ENCODE results near the gene PIK3R1. TPM values are rescaled to one million over a fixed set of nuclear protein-coding genes. Genes with fewer than 3 reads are reported as not detected.

PIK3R1 gene
- polyA plus RNA-seq, 1 donor (not counting 4 experiments of a cell fraction or from before 2014, with no cell fraction given), result 16.7 TPM

- peaks cover 49% of the 10 kb centered on the region for H3K4me1 ChIP-seq (ENCODE audit: control insufficient read depth, extremely low read depth, insufficient read depth, low read length)
- H3K27me3 ChIP-seq (ENCODE audit: control insufficient read depth, extremely low read depth, insufficient read depth, low read length), result no peaks in the 10 kb centered on the region
- H3K4me2 ChIP-seq (ENCODE audit: control insufficient read depth, extremely low read depth, insufficient read depth, low read depth, low read length), result no peak overlapping the region
- no peak overlapping the region for H3K9ac ChIP-seq (ENCODE audit: control insufficient read depth, extremely low read depth, insufficient read depth, low read length)
- H2AFZ ChIP-seq (ENCODE audit: control insufficient read depth, low read length), result no peak overlapping the region
- FAIRE-seq, result no peak
- no peak overlapping the region for H3K4me3 ChIP-seq (ENCODE audit: control insufficient read depth in 2 of 3, extremely low read depth in 1 of 3, insufficient read depth in 2 of 3, low read depth in 1 of 3, low read length in 3 of 3)
- H3K79me2 ChIP-seq (ENCODE audit: control insufficient read depth, insufficient read depth, low read length), result peaks cover 18% of the 10 kb centered on the region
- H3K9me1 ChIP-seq (ENCODE audit: control insufficient read depth, extremely low read depth, insufficient read depth, low read length), result no peaks in the 10 kb centered on the region
- H3K27ac ChIP-seq (ENCODE audit: control insufficient read depth, insufficient read depth, low read length), result no peak overlapping the region
- peaks cover 1 to 10% of the 10 kb centered on the region in 2 experiments for H3K36me3 ChIP-seq (ENCODE audit: control insufficient read depth in 2 of 2, extremely low read depth in 1 of 2, insufficient read depth in 2 of 2, low read length in 2 of 2)
- dilution Hi-C loops (cut with MboI; ENCODE audit: extremely low pct_ligation_motif_present, low sequenced_read_pairs), result no loop called here
- H4K20me1 ChIP-seq (ENCODE audit: control insufficient read depth, extremely low read depth, insufficient read depth, low read length), result no peaks in the 10 kb centered on the region
- H3K9me3 ChIP-seq (ENCODE audit: control insufficient read depth, low read depth, low read length), result no peaks in the 10 kb centered on the region
- TF ChIP-seq CTCF (optimal IDR thresholded peaks at IDR 0.05 in 1 of 3, IDR thresholded peaks at IDR 0.05 in 1 of 3, conservative IDR thresholded peaks at IDR 0.05 in 1 of 3; ENCODE audit: extremely low read depth in 1 of 3, insufficient read depth in 2 of 3, low read length in 3 of 3) (peak in 1 of 3 experiments; percentile 30), EZH2 (IDR thresholded peaks at IDR 0.05; ENCODE audit: low read length) (no peak)
- no peak for DNase-seq (ENCODE audit: low read depth, low spot score)
Observed at GRCh38 chr5:68272289-68272688, 56.7 kb downstream of the PIK3R1 start.

- H3K4me2 ChIP-seq (ENCODE audit: control insufficient read depth, extremely low read depth, insufficient read depth, low read depth, low read length), result no peak overlapping the region
- DNase-seq (ENCODE audit: low read depth, low spot score) (no peak), FAIRE-seq (peak; percentile 51)
- H3K27me3 ChIP-seq (ENCODE audit: control insufficient read depth, extremely low read depth, insufficient read depth, low read length), result no peaks in the 10 kb centered on the region
- H3K36me3 ChIP-seq (ENCODE audit: control insufficient read depth in 2 of 2, extremely low read depth in 1 of 2, insufficient read depth in 2 of 2, low read length in 2 of 2), result peaks cover 1 to 16% of the 10 kb centered on the region in 2 experiments
- H2AFZ ChIP-seq (ENCODE audit: control insufficient read depth, low read length), result no peak overlapping the region
- no peak overlapping the region for H3K4me3 ChIP-seq (ENCODE audit: control insufficient read depth in 2 of 3, extremely low read depth in 1 of 3, insufficient read depth in 2 of 3, low read depth in 1 of 3, low read length in 3 of 3)
- H3K79me2 ChIP-seq (ENCODE audit: control insufficient read depth, insufficient read depth, low read length), result peaks cover 10% of the 10 kb centered on the region
- TF ChIP-seq CTCF (optimal IDR thresholded peaks at IDR 0.05 in 1 of 3, IDR thresholded peaks at IDR 0.05 in 1 of 3, conservative IDR thresholded peaks at IDR 0.05 in 1 of 3; ENCODE audit: extremely low read depth in 1 of 3, insufficient read depth in 2 of 3, low read length in 3 of 3) (no peak), EZH2 (IDR thresholded peaks at IDR 0.05; ENCODE audit: low read length) (no peak)
- H3K9me1 ChIP-seq (ENCODE audit: control insufficient read depth, extremely low read depth, insufficient read depth, low read length), result no peaks in the 10 kb centered on the region
- dilution Hi-C loops (cut with MboI; ENCODE audit: extremely low pct_ligation_motif_present, low sequenced_read_pairs), result no loop called here
- H3K4me1 ChIP-seq (ENCODE audit: control insufficient read depth, extremely low read depth, insufficient read depth, low read length), result peaks cover 43% of the 10 kb centered on the region
- H3K9me3 ChIP-seq (ENCODE audit: control insufficient read depth, low read depth, low read length), result no peaks in the 10 kb centered on the region
- peak overlapping the region; percentile 37 for H3K27ac ChIP-seq (ENCODE audit: control insufficient read depth, insufficient read depth, low read length)
- H3K9ac ChIP-seq (ENCODE audit: control insufficient read depth, extremely low read depth, insufficient read depth, low read length), result no peak overlapping the region
- H4K20me1 ChIP-seq (ENCODE audit: control insufficient read depth, extremely low read depth, insufficient read depth, low read length), result no peaks in the 10 kb centered on the region
Observed at GRCh38 chr5:68273717-68274409, 58.3 kb downstream of the PIK3R1 start.

Data from keratinocyte (primary cell).